COLO668 (cell line): ENCODE measurements around the gene PLA2G15.

Experiments
- DNase-seq: peaks from one replicate; lab custom pipeline; 2025; ENCODE audit not compliant: unreplicated experiment; lab: John Stamatoyannopoulos, UW

Gene PLA2G15

GRCh38 chr16:68296291-68296690, 51.1 kb downstream of the PLA2G15 start:
- DNase-seq, result no peak

DNA sequence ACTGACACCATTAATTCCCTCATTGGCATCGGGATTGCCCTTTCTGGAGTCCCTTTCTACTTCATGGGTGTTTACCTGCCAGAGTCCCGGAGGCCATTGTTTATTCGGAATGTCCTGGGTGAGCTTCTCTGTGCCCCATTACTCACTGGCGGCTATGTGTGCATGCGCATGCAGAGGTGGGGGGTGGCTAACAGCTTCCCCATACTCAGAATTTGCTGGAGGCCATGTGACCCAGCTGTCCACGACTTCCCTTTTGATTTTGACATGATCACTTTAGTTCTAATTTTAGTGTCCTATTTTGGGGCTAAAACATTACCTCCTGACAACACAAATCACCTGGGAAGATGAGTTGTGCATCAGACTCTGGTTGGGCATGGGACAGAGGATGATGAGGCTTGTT, 51.5 kb downstream of the PLA2G15 start:
- DNase-seq, result no peak

DNA sequence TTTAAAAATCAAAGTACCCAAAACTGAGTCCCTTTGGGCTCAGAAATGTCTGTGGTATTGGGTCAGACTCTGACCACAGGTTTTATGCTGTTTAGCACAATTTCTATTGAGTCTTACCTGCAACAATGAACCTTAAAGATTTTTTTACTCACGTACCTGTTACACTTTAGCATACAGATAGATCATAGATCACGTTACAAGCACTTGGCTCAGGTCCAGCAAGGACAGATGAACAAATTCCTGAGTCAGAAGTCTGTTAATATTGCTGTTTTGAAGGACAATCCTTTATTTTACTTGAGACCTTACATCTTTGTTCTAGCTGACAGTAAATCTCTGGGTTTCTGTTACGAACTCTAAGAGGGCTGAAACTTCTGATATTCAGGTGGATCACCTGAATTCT, 52.7 kb downstream of the PLA2G15 start:
- DNase-seq, result peak; percentile 46

- DNase-seq, result no peak
Observed at GRCh38 chr16:68298312-68298711, 53.1 kb downstream of the PLA2G15 start.

DNA sequence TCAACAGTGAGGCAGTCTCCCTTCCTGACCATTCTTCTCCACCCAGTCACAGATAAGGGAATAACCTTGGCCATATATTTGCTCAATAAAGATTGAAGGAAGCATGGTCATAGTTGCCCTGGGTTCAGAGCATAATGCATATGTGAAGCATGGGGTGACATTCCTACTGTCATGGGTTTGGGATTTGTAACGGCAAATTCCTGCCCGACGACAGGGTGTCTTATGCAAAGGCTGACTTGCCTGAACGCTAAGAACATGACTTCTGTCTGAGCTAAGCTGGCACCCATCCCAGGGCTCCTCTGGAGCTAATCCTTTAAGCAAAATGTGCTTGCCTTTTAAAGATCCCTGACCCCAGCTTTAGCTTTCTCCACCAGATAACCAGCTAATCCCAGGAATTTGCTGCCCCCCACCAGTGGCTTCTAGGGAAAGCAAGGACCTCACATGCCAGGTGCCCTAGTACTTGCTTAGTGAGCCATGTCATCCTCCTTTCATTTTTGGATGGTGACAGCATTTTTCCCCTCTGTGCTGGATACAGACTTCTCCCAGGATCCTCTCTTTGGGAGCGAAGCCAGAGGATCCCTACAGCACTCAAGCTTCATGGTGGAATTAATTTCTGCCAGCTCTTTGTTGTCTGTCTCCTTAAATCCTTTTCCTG, 53.9 kb downstream of the PLA2G15 start:
- no peak for DNase-seq

GRCh38 chr16:68299571-68300453, 54.6 kb downstream of the PLA2G15 start:
- no peak for DNase-seq

GRCh38 chr16:68300734-68301459, 55.7 kb downstream of the PLA2G15 start:
- DNase-seq, result no peak

- DNase-seq, result no peak
Observed at GRCh38 chr16:68306633-68307032, 61.5 kb downstream of the PLA2G15 start.

DNA sequence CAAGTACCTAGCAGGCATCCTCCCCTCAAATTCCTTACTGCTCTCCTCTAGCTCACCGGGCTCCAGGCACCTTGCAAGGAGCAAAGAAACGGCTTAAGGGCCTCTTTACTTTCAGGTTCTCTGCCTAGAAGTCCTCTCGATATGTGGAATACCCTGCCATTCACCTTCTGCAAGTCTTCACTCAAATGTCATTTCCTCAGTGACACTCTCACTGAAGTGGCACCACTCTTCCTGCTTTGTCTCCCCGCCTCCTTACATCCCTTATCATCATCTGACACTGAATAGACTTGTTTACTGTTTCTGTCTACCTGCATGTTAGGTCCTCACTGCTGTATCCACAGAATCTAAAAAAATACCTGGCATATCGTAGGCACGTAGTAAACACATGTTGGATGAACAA, 64.6 kb downstream of the PLA2G15 start:
- no peak for DNase-seq

GRCh38 chr16:68310437-68310773, 65.2 kb downstream of the PLA2G15 start:
- no peak for DNase-seq
